SH-SY5Y (cell line): Measurements from ENCODE around the gene GP9.

Experiments
- GATA2 ChIP-seq: IDR thresholded peaks from 2 replicates; pipeline ENCODE4 v1.6.1; 2011; ENCODE audit warnings: mild to moderate bottlenecking, low read depth, low read length
- GATA3 ChIP-seq: IDR thresholded peaks from 2 replicates; pipeline ENCODE4 v1.6.1; 2011; ENCODE audit warnings: low read depth, mild to moderate bottlenecking, low read length, moderate library complexity

GRCh38 chr3:129059311-129059958 is 1.1 kb upstream of the GP9 start:
- TF ChIP-seq GATA3: no peak
- TF ChIP-seq GATA2: no peak
